Activated naive CD4-positive, alpha-beta T cell treated with anti-CD3 and anti-CD28 coated beads for 36 hours (primary cell): Measurements from ENCODE around the gene TOMM6. TPM values are rescaled to one million over a fixed set of nuclear protein-coding genes. Genes with fewer than 3 reads are reported as not detected.

Experiments
- total RNA-seq, 2 experiments: library from RNA; stranded (reverse); gene quantifications; one replicate each; pipeline ENCODE4 v1.2.3, GENCODE V29; 2021

Gene TOMM6
- total RNA-seq, 2 experiments from 2014 or later, result 285 to 299 TPM

Other genes with a start within 250 kb of the TOMM6 start
- gene FOXP4, start 241.3 kb upstream of the TOMM6 start, total RNA-seq, result 10 to 100 TPM; 15.9 to 16.0 TPM
- not detected for gene MDFI, start 149.2 kb upstream of the TOMM6 start, total RNA-seq
- 1 to 10 TPM; 5.7 to 7.9 TPM for gene TFEB, start 52.1 kb upstream of the TOMM6 start, total RNA-seq
- not detected for gene PGC, start 40.3 kb upstream of the TOMM6 start, total RNA-seq
- gene FRS3, start 7.8 kb upstream of the TOMM6 start, total RNA-seq, result 1 to 10 TPM; 4.0 to 4.2 TPM
- under 1 TPM in 1 of 2 experiments, not detected in 1; 0.52 TPM for gene PRICKLE4, start 6.9 kb upstream of the TOMM6 start, total RNA-seq
- 1 to 10 TPM; 8.3 to 8.4 TPM for gene USP49, start 107.7 kb downstream of the TOMM6 start, total RNA-seq
- gene MED20, start 133.4 kb downstream of the TOMM6 start, total RNA-seq, result 10 to 100 TPM; 24.0 to 27.4 TPM
- gene BYSL, start 133.8 kb downstream of the TOMM6 start, total RNA-seq, result 10 to 100 TPM; 49.8 TPM
- gene CCND3, start 154.1 kb downstream of the TOMM6 start, total RNA-seq, result 1,000 to 10,000 TPM; 1,152 to 1,165 TPM